HUES48 (cell line): ENCODE measurements around the gene MCCC1.
"Not testable (repeated sequence)": the region's sequence is repeated elsewhere in the genome, so short reads cannot be mapped to it uniquely, and the experiment has no call there.

Experiments
- H3K27ac ChIP-seq: one replicate; pipeline ENCODE4 v1.7.0; 2013; ENCODE audit warnings: low read depth, low read length, inconsistent platforms
- H3K27me3 ChIP-seq: 2 replicates; pipeline ENCODE4 v1.6.1; 2013; ENCODE audit warnings: mild to moderate bottlenecking, low read length; ENCODE audit not compliant: control insufficient read depth, insufficient read depth
- H3K36me3 ChIP-seq: 2 replicates; pipeline ENCODE4 v1.6.1; 2013; ENCODE audit warnings: low read length; ENCODE audit not compliant: control insufficient read depth, insufficient read depth
- H3K4me1 ChIP-seq: 2 replicates; pipeline ENCODE4 v1.6.1; 2013; ENCODE audit warnings: mild to moderate bottlenecking, low read length; ENCODE audit not compliant: control insufficient read depth, insufficient read depth
- H3K4me3 ChIP-seq: 2 replicates; pipeline ENCODE4 v1.5.1; 2013; ENCODE audit warnings: mild to moderate bottlenecking, low read depth, low read length
- H3K9ac ChIP-seq: 2 replicates; pipeline ENCODE4 v1.6.1; 2013; ENCODE audit warnings: mild to moderate bottlenecking, low read depth, low read length, moderate library complexity
- H3K9me3 ChIP-seq: 2 replicates; pipeline ENCODE4 v1.6.1; 2013; ENCODE audit warnings: low read length; ENCODE audit not compliant: control insufficient read depth, insufficient read depth

Gene MCCC1

GRCh38 chr3:183103950-183104349, 4.7 kb upstream of the MCCC1 start:
- H3K9me3 ChIP-seq, H3K36me3 ChIP-seq, H3K27me3 ChIP-seq, H3K4me1 ChIP-seq, H3K4me3 ChIP-seq, H3K9ac ChIP-seq, H3K27ac ChIP-seq: not testable (repeated sequence)

GRCh38 chr3:183101040-183101439, 1.7 kb upstream of the MCCC1 start:
- not testable (repeated sequence) for H3K27ac ChIP-seq, H3K4me3 ChIP-seq, H3K27me3 ChIP-seq, H3K9ac ChIP-seq, H3K36me3 ChIP-seq, H3K9me3 ChIP-seq
- H3K4me1 ChIP-seq, result peaks cover 13% of the 10 kb centered on the region

DNA sequence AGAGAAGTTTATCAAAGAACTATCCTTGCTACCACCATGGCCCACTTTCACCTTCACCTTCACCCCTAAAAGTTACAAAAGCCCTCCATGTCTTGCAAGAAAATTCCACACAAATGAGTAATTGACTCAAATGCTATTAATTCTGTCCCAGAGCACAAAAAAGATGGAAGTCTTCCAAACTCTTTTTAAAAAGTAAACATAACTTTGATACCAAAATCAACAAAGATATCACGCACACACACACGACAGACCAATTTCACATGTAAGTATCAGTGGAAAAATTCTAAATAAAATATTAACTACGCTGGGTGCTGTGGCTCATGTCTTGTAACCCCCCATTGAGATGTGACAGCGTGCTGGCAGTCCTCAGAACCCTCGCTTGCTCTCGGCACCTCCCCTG, 1.1 kb upstream of the MCCC1 start:
- H3K4me3 ChIP-seq, result no peak overlapping the region
- H3K27ac ChIP-seq, result no peak overlapping the region
- no peak overlapping the region for H3K9ac ChIP-seq
- no peaks in the 10 kb centered on the region for H3K36me3 ChIP-seq
- peaks cover 13% of the 10 kb centered on the region for H3K4me1 ChIP-seq
- H3K27me3 ChIP-seq, result no peaks in the 10 kb centered on the region
- H3K9me3 ChIP-seq, result no peaks in the 10 kb centered on the region

DNA sequence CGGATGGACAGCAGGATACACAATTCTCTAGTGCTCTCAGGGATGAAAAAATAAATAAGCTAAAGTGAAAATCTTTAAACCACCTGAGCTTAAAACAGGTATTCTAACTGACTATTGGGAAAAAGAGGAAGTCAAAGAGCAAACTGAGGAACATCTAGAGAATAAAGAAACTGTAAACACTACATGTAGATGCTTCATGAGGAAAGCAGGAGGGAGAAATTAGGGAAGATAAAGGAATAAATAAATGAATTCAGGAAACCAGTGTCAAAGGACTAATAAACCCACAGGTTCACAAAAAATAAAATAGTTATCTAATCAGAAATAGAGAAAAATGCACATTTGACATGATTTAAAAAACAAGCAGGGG, 525 bp upstream of the MCCC1 start:
- peak overlapping the region; percentile 91 for H3K4me3 ChIP-seq
- H3K9ac ChIP-seq, result no peak overlapping the region
- H3K36me3 ChIP-seq, result no peaks in the 10 kb centered on the region
- peaks cover 13% of the 10 kb centered on the region for H3K4me1 ChIP-seq
- no peaks in the 10 kb centered on the region for H3K27me3 ChIP-seq
- peak overlapping the region; percentile 70 for H3K27ac ChIP-seq
- no peaks in the 10 kb centered on the region for H3K9me3 ChIP-seq

DNA sequence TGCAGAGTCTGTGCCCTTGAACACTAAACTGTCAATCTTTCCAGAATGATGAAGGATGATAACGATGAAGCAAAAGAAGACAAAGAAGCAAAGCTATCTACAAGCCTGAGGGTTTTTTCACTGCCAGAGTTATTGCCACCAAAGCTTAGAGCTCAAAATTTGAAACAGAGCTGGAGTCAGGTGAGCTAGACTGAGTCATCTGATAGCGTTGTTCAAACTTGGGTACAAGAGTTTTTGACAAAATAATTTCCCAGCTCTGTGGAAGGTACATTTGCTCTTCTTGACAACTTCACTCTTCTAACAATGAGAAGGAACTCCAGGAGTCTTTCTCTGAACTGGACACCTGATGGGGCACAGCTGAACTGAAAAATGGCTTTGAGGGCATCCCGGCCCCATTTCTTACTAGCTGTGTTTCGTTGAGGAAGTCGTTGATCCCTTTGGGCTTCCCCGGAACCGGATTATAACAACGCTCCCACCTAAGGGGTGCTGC, 715 bp downstream of the MCCC1 start:
- Histone ChIP-seq H3K36me3 (peaks cover 2% of the 10 kb centered on the region; the same call in 1 of the 2 replicates), H3K27me3 (no peaks in the 10 kb centered on the region), H3K4me3 (peak overlapping the region; percentile 91), H3K27ac (peak overlapping the region; percentile 54), H3K9me3 (no peaks in the 10 kb centered on the region), H3K9ac (peak overlapping the region; percentile 81), H3K4me1 (peaks cover 13% of the 10 kb centered on the region)

GRCh38 chr3:183094711-183095110, 4.6 kb downstream of the MCCC1 start:
- H3K4me1 ChIP-seq, result peaks cover 9% of the 10 kb centered on the region
- no peaks in the 10 kb centered on the region for H3K27me3 ChIP-seq
- H3K9ac ChIP-seq, result no peak overlapping the region
- H3K4me3 ChIP-seq, result no peak overlapping the region
- peaks cover 34% of the 10 kb centered on the region for H3K36me3 ChIP-seq
- H3K9me3 ChIP-seq, result no peaks in the 10 kb centered on the region
- H3K27ac ChIP-seq, result no peak overlapping the region

GRCh38 chr3:183092256-183092655, 7.0 kb downstream of the MCCC1 start:
- Histone ChIP-seq H3K4me3 (no peak overlapping the region), H3K27ac (no peak overlapping the region), H3K36me3 (peaks cover 38% of the 10 kb centered on the region), H3K9me3 (no peaks in the 10 kb centered on the region), H3K4me1 (no peaks in the 10 kb centered on the region), H3K27me3 (no peaks in the 10 kb centered on the region), H3K9ac (no peak overlapping the region)

- peaks cover 67% of the 10 kb centered on the region for H3K36me3 ChIP-seq
- no peaks in the 10 kb centered on the region for H3K27me3 ChIP-seq
- H3K27ac ChIP-seq, result no peak overlapping the region
- H3K9me3 ChIP-seq, result no peaks in the 10 kb centered on the region
- H3K4me1 ChIP-seq, result no peaks in the 10 kb centered on the region
- H3K4me3 ChIP-seq, result no peak overlapping the region
- no peak overlapping the region for H3K9ac ChIP-seq
Observed at GRCh38 chr3:183087184-183087583, 12.1 kb downstream of the MCCC1 start.

- H3K4me3 ChIP-seq, result no peak overlapping the region
- no peak overlapping the region for H3K9ac ChIP-seq
- H3K9me3 ChIP-seq, result peaks cover 5% of the 10 kb centered on the region; the same call in 1 of the 2 replicates
- no peak overlapping the region for H3K27ac ChIP-seq
- no peaks in the 10 kb centered on the region for H3K4me1 ChIP-seq
- H3K36me3 ChIP-seq, result peaks cover 67% of the 10 kb centered on the region
- H3K27me3 ChIP-seq, result no peaks in the 10 kb centered on the region
Observed at GRCh38 chr3:183085634-183086390, 13.5 kb downstream of the MCCC1 start.

DNA sequence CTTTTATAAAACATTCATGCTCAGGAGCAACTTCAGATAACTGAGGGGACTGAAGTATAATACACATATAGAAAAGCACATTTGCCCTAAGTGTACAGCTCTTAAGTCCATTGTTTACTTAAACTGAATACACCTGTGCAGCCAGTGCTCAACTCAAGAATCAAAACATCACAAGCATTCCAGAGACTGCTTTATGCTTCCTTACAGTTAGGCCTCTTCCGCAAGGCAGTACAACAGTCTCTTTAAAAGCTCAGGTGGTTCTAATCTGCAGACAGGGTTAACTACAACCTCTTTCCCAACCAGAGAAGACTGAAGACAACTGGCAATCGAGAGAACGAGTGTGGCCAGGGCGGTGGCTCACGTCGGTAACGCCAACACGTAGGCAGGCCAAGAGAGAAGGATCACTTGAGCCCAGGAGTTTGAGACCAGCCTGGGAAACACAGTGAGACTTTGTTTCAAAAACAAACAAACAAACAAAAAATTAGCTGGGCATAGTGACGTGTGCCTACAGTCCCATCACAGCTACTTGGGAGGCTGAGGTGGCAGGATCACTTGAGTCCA, 16.9 kb downstream of the MCCC1 start:
- Histone ChIP-seq H3K9me3 (peaks cover 22% of the 10 kb centered on the region), H3K9ac (no peak overlapping the region), H3K4me3 (no peak overlapping the region), H3K4me1 (no peaks in the 10 kb centered on the region), H3K36me3 (peaks cover 71% of the 10 kb centered on the region), H3K27ac (no peak overlapping the region), H3K27me3 (no peaks in the 10 kb centered on the region)

DNA sequence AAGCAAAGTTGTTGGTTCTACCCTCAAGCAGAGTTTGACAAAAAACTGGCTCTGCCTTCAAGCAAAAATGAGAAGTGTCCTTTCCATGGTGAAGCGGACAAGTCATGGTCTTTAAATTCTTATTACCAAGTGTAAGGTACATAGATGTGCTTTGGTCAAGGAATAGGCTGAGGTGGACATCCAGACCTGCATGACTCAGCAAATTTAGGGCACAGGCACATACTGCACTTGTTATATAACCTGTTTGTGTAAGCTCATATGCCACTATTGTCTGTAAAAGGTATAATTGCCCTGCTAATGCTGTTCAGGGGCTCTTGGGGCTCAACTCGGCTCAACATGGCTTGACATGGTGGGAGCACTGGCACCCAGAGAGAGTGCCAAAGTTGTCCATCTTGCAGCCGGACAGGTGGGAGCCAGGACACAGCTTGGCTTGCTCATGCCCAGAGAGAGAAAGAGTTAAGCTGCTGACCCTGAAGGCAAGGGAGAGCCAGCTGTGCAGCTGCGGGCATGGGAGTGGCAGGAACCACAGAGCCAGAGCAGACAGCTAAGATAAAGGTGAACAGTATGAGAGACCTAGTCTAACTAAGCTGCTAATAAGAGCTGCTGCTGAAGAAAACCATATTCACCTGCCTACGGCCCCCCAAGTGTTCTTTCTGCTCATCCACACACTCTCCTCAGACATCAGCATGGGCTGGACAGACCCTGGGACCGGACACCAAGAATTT, 17.7 kb downstream of the MCCC1 start:
- Histone ChIP-seq H3K36me3 (peaks cover 63% of the 10 kb centered on the region), H3K4me3 (no peak overlapping the region), H3K27ac (no peak overlapping the region), H3K9ac (no peak overlapping the region), H3K27me3 (no peaks in the 10 kb centered on the region), H3K4me1 (no peaks in the 10 kb centered on the region), H3K9me3 (peaks cover 29% of the 10 kb centered on the region)
